ENCODE results near the gene TOP2A.

The TOP2A gene, protein sequence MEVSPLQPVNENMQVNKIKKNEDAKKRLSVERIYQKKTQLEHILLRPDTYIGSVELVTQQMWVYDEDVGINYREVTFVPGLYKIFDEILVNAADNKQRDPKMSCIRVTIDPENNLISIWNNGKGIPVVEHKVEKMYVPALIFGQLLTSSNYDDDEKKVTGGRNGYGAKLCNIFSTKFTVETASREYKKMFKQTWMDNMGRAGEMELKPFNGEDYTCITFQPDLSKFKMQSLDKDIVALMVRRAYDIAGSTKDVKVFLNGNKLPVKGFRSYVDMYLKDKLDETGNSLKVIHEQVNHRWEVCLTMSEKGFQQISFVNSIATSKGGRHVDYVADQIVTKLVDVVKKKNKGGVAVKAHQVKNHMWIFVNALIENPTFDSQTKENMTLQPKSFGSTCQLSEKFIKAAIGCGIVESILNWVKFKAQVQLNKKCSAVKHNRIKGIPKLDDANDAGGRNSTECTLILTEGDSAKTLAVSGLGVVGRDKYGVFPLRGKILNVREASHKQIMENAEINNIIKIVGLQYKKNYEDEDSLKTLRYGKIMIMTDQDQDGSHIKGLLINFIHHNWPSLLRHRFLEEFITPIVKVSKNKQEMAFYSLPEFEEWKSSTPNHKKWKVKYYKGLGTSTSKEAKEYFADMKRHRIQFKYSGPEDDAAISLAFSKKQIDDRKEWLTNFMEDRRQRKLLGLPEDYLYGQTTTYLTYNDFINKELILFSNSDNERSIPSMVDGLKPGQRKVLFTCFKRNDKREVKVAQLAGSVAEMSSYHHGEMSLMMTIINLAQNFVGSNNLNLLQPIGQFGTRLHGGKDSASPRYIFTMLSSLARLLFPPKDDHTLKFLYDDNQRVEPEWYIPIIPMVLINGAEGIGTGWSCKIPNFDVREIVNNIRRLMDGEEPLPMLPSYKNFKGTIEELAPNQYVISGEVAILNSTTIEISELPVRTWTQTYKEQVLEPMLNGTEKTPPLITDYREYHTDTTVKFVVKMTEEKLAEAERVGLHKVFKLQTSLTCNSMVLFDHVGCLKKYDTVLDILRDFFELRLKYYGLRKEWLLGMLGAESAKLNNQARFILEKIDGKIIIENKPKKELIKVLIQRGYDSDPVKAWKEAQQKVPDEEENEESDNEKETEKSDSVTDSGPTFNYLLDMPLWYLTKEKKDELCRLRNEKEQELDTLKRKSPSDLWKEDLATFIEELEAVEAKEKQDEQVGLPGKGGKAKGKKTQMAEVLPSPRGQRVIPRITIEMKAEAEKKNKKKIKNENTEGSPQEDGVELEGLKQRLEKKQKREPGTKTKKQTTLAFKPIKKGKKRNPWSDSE (N-terminal part only)

DNA sequence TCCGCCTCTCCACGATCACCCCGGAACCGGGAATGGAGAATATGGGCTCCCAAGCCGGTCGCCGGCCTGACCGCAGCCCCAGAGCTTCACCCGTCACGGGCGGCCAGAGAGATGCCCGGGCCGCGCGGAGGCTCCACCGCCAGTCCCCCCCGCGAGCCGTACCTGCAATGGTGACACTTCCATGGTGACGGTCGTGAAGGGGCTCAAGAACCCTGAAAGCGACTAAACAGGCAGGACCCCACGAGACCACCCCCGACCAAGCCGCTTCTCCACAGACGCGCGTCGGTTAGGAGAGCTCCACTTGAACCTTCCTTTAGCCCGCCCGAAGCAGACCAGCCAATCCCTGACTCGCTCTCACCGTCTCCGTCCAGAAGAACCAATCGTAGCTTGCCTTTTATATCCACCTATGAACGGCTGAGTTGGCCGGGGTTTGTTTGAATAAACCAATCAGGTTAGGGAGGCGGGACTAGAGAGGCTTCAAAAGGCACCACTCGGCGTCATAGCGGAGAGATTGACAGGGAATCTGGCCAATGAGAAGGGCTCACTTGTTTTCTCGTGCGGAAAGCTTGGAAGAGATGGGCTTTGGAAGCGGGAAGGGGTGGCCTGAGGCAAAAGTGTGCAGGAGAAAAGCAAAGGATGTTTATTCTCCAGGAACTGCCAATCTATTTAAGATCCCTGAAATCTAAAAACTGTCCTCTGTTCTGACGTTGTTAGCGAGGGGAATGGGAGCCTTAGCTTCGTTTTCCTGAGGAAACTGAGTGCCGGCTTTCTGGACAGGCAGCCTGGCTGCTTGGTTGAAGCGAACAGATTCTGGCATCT is at the start of gene TOP2A:
TSS of gene TOP2A (minus strand) at position 288 of the 819 bp plus-strand sequence. CDS start at position 183, 105 bp downstream.
- DNase-seq: peak; percentile 100

DNA sequence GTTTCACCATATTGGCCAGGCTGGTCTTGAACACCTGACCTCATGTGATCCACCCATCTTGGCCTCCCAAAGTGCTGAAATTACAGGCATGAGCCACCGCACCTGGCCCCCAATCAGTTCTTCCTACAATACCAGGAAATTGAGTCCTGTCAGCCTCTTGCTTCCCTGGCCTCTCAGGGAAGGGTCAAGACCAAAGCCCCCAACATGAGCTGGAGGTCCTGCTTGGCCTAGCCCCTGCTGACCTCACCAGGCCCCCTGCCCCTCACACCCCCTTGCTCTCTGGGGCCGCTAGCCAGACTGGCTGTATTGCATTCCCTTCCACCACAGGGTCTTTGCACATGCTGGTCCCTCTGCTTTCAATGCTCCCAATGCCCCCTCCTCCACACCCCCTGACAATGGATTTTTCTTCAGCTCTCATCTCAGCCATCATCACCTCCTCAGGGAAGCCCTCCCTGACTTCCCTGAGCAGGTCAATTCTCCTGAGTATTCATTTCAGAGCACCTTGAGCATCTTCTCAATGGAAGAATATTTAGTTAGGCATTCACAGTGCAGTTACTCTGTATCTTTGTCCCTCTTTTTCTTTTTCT is 49.7 kb upstream of the TOP2A start:
- no peak for DNase-seq

DNA sequence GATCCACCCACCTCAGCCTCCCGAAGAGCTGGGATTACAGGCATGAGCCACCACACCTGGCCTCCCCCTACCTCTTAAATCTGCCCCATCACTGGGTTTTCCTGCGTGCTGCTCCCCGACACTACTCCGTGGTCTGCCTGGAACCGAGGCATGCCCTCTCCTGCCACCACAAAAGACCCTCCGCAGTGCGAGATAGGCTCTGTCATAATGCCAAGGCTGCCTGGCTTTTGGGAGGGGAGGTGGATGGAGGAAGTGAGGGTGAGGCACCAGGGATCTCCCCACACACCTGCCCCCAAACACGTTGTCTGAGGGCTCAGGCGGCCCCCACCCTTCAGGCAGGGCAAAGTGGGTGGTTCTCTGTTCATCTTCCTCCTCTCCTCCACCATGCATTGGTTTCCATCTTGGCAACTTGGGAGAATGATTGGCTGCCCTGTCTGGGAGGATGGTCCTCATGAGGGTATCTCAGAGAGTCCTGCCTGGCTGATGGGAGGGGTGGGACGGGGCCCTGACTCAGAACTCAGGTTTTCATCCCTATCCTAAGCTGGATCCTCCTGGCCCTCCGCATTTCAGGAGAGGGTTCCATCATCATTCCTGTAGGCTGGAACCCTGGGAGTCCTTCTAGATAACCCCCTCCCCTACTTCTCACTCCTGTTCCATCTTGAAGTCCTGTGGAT is 48.7 kb upstream of the TOP2A start:
- no peak for DNase-seq

DNA sequence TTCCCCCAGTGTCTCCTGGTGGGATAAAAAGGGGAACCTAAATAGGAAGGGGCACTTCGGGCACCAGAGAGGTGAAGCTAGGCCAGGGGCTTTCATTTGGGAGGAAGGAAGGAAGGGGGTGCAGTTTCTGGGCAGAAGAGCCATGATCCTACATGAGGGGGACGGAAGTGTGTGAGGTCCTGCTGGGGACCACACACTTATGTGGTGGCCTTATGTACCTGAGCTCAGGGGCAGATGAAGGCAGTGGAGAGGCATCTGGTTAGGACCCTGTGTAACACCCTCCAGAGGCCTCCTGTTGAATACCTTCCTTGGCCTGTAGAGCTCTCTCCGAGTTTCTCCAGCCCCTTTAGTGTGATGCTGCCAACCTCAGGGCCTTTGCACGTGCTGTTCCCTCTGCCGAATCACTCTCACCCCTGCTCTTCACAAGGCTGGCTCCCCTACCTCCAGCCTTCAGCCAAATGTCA is 46.7 kb upstream of the TOP2A start:
- no peak for DNase-seq

DNA sequence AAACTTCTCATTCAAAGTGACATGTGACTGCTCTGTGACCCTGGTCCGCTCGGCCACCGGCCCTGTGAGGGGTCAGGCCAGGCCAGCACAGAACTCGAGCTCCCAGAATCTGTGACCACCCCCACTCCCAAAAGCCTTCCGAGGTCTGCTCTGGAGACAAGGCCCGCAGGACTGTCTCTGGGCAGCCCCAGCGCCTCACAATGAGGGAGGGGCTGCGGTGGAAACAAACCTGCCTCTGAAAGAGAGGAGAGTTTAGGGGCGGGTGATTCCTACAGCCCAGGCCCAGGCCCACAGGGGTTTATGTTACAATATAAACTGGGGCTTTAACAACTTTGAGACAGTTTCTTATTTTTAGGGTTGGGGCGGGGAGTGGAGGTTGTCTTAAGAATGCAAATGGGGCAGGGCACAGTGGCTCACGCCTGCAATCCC is 45.4 kb upstream of the TOP2A start:
- no peak for DNase-seq

DNA sequence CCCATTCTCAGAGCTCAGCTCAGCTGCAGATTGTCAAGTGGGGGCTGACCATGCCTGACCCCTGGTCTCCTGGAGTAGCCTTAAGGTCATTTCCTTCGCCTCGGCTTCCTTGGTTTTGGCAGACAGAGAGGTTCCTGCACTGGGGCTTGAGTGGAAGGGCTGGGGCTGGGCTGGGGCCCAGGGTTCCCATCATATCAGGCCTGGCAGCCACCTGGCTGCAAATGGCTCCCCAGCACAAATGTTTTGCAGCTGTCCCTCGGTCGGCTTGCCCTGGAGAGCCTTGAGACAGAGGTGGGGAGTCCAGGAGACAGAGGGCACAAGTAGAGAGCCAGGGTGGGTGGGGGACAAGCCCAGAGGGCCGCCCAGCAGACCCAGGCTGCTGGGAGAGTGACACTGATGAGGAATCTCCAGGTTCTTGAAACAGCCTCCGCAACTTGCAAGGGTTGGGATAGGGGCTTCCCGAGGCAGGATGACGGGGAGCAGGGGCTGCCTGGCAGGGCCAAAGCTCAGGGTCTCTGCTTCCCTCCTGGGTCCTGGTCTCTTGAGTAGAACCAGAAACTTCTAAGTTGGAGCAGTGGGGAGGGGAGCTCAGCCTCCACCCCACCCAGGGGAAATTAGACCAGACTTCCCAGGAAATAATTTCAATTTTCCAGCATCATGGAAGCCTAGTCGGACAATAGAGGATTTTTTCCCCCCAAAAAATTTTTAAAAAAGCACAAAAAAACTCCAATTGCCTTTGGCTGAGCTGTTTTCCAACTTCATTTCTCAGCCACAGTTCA is 44.8 kb upstream of the TOP2A start:
- DNase-seq: peak; percentile 12

DNA sequence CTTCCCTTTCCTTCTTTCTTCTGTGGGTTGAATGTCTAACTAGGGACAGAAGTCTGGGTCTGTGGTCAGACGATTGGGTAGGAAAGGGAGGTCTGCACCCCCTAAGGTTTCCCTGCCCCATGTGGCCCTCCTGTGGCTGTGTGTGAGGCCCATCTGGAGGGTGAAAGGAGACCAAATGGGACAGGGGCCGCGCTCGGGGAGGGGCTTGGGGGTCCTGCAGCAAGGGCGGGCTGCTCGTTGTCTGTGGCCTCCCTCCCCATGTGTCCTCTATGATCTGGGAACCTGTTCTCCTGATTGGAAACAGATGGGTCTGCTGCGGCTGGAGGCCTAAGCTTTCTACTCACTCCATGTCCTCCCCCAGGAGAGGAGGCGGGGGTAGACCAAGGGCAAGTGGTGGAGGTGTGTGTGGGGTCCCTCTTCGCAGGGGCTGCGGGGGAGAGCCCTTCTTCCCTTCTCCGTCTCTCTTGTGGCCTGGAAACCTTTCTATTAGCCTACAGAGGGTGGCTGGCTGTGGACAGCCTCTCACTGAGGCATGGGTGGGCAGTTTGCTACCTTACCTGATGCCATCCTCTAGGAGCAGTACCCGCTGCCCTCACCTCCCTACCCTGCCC is 44.1 kb upstream of the TOP2A start:
- DNase-seq: peak; percentile 69

DNA sequence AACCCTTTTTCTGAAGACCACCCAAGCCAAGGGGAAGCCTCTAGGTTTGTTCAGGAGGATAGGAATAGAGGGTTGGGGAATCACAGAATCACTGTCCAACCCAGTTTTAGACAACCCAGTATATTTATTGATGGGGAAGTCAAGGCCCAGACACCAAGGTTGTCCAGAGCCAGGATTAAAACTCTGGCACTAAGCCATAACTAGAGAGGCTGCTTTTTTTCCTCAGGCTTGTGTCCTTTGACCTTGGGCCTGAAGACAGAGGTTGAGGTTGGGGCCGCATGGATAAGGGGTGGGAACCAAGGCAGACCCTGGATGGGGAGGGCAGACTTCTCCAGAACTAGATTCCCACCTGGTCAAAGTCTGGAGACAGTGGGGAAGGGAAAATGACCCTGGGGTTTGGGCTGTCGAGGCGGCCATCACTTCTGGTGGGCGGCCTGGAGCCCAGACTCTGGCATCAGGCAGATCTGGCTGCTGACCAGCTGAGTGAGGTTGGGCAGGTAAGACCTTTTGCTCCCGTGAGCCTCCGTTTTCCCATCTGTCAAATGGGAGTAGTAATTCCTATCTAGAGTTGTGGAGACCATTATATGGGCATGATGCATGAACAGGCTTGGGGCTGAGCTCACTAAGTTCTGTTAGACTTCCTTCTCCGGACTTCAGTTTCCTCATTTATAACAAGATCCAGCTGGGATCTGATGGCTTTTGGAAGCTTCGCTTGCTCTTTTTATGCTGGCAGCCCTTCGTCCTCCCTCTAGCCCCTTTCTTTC is 43.5 kb upstream of the TOP2A start:
- DNase-seq: peak; percentile 60

DNA sequence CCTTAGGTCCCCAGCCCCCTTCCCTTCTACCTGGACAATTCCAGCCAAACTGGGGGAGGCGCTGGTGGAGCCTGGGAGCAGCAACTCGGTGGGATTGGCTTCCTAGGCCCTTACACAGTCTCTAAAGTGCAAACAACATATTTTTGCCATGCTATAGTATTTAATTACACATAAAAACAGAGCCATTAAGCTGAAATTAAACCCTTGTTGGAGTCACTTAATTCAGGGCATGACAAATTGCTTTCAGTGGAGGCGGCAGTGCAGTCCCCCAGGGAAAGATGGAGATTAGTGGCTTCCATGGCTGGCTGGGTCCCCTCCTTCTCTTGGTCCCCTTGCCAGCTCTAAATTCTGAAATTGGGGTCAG is 42.9 kb upstream of the TOP2A start:
- no peak for DNase-seq

DNA sequence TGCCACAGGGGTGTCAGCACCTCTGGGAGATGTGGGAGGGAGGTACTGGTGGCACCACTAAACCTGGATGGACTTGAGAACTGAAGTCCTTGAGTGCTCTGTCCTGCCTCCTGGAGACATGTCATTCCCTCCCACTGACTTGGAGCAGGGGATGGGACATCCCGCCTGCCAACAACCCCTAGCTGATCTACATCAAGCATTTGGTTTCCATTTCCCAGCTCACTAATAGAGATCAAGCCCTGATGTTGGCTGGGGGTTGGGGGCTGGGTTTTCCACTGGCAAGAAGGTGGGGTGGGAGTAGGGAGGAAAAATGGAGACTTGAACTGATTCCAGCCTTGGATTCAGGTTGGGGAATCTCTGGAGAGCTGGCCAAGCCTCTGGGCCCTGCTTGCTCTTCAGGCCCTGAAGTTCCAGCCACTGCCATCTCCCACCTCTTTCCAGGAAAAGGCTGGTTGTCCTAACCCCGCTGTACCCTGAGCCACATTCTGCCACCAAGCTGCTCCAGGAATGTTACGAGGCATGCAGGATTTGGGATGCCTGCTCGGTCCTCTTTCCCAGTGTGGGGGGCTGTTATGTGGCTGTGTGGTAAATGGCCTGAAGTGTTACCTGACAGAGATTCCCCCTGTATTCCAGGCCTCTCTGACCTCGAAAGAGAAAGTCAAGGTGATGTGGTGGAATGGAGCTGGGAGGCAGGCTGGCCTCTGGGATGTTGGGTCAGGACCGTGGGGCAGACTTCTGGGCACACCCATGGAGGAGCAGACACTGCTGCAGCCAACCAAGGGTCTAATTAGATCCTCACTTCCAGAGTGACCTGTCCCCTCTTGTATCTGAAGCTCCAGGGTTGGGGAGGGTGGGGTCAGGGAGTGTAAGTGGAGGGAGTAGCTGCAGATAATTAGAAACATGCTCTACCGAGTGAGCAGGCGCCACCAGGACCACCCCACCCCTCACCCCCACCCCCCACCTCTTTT is 42.2 kb upstream of the TOP2A start:
- peak; percentile 51 for DNase-seq

DNA sequence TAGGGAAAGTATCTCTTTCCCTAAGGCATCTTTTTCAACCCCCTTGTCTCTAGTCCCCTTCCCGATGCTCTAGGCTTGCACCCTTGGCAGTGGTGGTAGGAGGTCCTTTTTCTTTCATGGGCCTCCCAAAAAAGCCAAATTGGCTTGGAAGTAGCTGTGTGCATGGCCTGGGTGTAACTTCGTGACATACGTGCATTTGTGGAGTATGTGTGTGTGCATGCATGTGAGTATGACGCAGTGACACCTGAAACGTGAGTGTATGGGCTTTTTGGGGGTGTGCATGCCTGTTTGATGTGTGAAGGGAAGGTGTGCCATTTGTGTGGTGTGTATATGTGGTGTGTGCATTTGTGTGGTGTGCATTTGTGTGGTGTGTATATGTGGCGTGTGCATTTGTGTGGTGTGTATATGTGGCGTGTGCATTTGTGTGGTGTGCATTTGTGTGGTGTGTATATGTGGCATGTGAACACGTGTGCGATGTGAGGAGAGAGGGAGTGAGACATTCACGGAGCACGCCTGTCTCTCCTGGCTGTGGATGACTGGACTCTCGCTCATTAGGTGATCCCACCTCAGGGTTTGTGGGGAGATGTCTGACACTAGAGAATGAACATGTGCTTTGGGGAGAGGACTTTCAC is 41.3 kb upstream of the TOP2A start:
- DNase-seq: peak; percentile 47

DNA sequence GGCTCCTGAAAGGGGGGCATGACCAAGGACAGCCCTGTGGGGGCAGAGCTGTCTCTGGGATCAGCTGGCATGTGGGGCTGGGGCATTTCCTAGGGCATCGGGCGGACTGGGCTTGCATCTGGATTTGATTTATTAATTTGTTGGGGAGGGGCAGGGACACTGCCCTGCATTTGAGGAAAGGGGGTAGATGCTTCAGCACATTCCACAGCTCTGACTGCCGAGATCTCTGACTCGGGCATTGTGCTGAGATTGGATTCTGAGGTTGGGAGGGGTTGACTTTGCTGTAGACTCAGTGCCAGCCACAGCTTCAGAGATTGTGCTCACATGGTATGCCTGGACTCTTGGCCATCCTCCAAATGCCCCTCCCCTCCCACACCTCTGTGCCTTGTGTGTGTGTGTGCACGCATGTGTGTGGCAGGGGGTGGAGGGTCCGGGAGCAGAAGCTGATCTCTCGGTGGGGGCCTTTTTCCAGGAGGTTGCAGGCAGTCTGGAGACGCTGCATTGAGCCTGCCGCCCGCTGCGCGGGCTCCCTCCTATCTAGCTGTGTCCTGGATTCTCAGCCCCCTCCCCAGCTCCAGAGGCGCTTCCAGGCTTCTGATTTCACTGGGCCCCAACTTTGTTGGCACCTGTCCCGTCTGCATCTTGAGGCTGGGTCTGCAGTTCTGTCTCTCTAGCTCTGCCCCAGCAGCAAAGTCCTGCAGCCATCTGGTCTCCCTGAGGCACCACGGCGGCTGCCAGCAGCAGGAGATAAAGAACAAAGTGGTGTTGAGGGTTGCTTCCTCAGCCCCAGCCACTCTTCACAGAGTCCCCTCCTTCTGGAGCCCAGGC is 40.5 kb upstream of the TOP2A start:
- DNase-seq: peak; percentile 97

DNA sequence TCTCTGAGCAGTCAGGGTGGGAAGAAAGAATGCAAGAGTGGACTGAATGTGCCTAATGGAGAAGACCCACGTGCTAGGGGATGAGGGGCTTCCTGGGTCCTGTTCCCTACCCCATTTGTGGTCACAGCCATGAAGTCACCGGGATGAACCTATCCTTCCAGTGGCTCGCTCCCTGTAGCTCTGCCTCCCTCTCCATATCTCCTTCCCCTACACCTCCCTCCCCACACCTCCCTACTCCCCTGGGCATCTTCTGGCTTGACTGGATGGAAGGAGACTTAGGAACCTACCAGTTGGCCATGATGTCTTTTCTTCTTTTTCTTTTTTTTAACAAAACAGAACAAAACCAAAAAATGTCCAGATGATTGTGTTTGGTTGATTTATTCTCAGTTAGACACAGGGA is 39.7 kb upstream of the TOP2A start:
- no peak for DNase-seq

DNA sequence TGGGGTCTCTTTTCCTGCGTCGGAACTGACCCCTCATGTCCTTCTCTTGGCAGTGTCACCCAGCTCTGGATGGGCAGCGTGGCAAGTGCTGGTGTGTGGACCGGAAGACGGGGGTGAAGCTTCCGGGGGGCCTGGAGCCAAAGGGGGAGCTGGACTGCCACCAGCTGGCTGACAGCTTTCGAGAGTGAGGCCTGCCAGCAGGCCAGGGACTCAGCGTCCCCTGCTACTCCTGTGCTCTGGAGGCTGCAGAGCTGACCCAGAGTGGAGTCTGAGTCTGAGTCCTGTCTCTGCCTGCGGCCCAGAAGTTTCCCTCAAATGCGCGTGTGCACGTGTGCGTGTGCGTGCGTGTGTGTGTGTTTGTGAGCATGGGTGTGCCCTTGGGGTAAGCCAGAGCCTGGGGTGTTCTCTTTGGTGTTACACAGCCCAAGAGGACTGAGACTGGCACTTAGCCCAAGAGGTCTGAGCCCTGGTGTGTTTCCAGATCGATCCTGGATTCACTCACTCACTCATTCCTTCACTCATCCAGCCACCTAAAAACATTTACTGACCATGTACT is 38.8 kb upstream of the TOP2A start:
- DNase-seq: peak; percentile 14

DNA sequence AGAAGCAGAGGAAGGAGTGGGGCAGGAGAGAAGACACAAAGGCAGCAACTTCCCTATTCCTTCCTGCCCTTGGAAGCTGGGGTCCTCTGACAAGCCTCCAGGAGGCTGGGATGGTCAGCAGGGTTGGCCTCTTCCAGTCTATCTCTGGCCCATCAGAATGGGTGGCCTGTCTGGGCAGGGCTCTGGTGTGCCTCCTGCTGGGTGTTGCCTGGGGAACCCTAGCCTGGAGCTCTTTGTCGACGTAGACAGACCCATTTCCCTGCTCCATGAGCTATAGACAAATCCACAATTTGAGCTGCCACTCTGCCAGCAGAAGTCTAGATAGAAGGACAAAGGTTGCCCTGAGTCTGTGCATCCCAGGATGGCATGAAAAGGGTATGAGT is 36.9 kb upstream of the TOP2A start:
- no peak for DNase-seq

All from fibroblast of skin of right biceps (primary cell).